HEK293 (cell line): ENCODE results near the gene LATS1.

Experiments used
- KLF10 ChIP-seq: fragments of 450-650 bp; IDR thresholded peaks from 2 replicates; pipeline ENCODE4 v1.5.1; 2018; ENCODE audit warnings: missing biosample characterization, mild to moderate bottlenecking, missing genetic modification characterization
- KLF8 ChIP-seq: fragments of 450-650 bp; formaldehyde crosslinking; IDR thresholded peaks from 2 replicates; pipeline ENCODE4 v1.5.1; 2016; ENCODE audit warnings: missing biosample characterization, missing genetic modification characterization
- PRDM1 ChIP-seq: fragments of 450-650 bp; formaldehyde crosslinking; IDR thresholded peaks from 2 replicates; pipeline ENCODE4; 2016; ENCODE audit warnings: missing biosample characterization, missing genetic modification characterization
- SP3 ChIP-seq: fragments of 450-650 bp; formaldehyde crosslinking; IDR thresholded peaks from 2 replicates; pipeline ENCODE4 v1.5.1; 2016; ENCODE audit warnings: missing biosample characterization, missing genetic modification characterization
- SP7 ChIP-seq: fragments of 450-650 bp; formaldehyde crosslinking; IDR thresholded peaks from 2 replicates; pipeline ENCODE4 v1.5.1; 2016; ENCODE audit warnings: missing biosample characterization, missing genetic modification characterization
- ZBTB20 ChIP-seq: fragments of 450-650 bp; formaldehyde crosslinking; IDR thresholded peaks from 2 replicates; pipeline ENCODE4 v1.5.1; 2016; ENCODE audit warnings: missing biosample characterization, missing genetic modification characterization
- ZBTB8A ChIP-seq: fragments of 450-650 bp; formaldehyde crosslinking; IDR thresholded peaks from 2 replicates; pipeline ENCODE4 v1.5.1; 2016; ENCODE audit warnings: missing biosample characterization, missing genetic modification characterization
- ZNF155 ChIP-seq: fragments of 450-650 bp; formaldehyde crosslinking; IDR thresholded peaks from 2 replicates; pipeline ENCODE4 v1.5.1; 2016; ENCODE audit warnings: missing biosample characterization, missing genetic modification characterization
- ZNF24 ChIP-seq: fragments of 450-650 bp; formaldehyde crosslinking; IDR thresholded peaks from 2 replicates; pipeline ENCODE4 v1.5.1; 2016; ENCODE audit warnings: missing biosample characterization, missing genetic modification characterization
- ZNF324 ChIP-seq: fragments of 450-650 bp; formaldehyde crosslinking; IDR thresholded peaks from 2 replicates; pipeline ENCODE4 v1.5.1; 2016; ENCODE audit warnings: missing biosample characterization, missing genetic modification characterization
- ZNF335 ChIP-seq: fragments of 450-650 bp; formaldehyde crosslinking; conservative IDR thresholded peaks from 2 replicates; pipeline ENCODE4 v1.5.1; 2016; ENCODE audit warnings: missing biosample characterization, missing genetic modification characterization
- ZNF560 ChIP-seq: fragments of 450-650 bp; formaldehyde crosslinking; IDR thresholded peaks from 2 replicates; pipeline ENCODE4 v1.5.1; 2017; ENCODE audit warnings: missing biosample characterization, missing genetic modification characterization, borderline replicate concordance
- ZNF561 ChIP-seq: fragments of 450-650 bp; IDR thresholded peaks from 2 replicates; pipeline ENCODE4 v1.5.1; 2018; ENCODE audit warnings: missing biosample characterization, missing genetic modification characterization, borderline replicate concordance
- ZNF624 ChIP-seq: fragments of 450-650 bp; formaldehyde crosslinking; IDR thresholded peaks from 2 replicates; pipeline ENCODE4 v1.5.1; 2017; ENCODE audit warnings: missing biosample characterization, missing genetic modification characterization
- ZNF654 ChIP-seq: fragments of 450-650 bp; formaldehyde crosslinking; IDR thresholded peaks from 2 replicates; pipeline ENCODE4 v1.5.1; 2016; ENCODE audit warnings: low read depth, missing biosample characterization, missing genetic modification characterization
- ZNF660 ChIP-seq: fragments of 450-650 bp; IDR thresholded peaks from 2 replicates; pipeline ENCODE4 v1.5.1; 2018; ENCODE audit warnings: missing biosample characterization, mild to moderate bottlenecking, missing genetic modification characterization
- TF ChIP-seq, protein P1 (sequence below): fragments of 450-650 bp; formaldehyde crosslinking; IDR thresholded peaks from 2 replicates; pipeline ENCODE4 v1.5.1; 2017; ENCODE audit warnings: missing biosample characterization, missing genetic modification characterization
- TF ChIP-seq, protein P2 (sequence below): fragments of 450-650 bp; formaldehyde crosslinking; IDR thresholded peaks from 2 replicates; pipeline ENCODE4 v1.5.1; 2016; ENCODE audit warnings: missing biosample characterization, missing genetic modification characterization
- TF ChIP-seq, protein P3 (sequence below): fragments of 450-650 bp; formaldehyde crosslinking; IDR thresholded peaks from 2 replicates; pipeline ENCODE4 v1.5.1; 2016; ENCODE audit warnings: missing biosample characterization, missing genetic modification characterization
- TF ChIP-seq, protein P4 (sequence below): fragments of 450-650 bp; formaldehyde crosslinking; IDR thresholded peaks from 2 replicates; pipeline ENCODE4 v1.5.1; 2016; ENCODE audit warnings: missing biosample characterization, missing genetic modification characterization, low read depth
- TF ChIP-seq, protein P5 (sequence below): fragments of 450-650 bp; formaldehyde crosslinking; optimal IDR thresholded peaks from 2 replicates; pipeline ENCODE3; 2016; ENCODE audit warnings: missing biosample characterization, mild to moderate bottlenecking, missing genetic modification characterization
- TF ChIP-seq, protein P6 (sequence below): fragments of 450-650 bp; formaldehyde crosslinking; IDR thresholded peaks from 2 replicates; pipeline ENCODE4 v1.5.1; 2016; ENCODE audit warnings: missing biosample characterization, missing genetic modification characterization
- TF ChIP-seq, protein P7 (sequence below): fragments of 450-650 bp; formaldehyde crosslinking; IDR thresholded peaks from 2 replicates; pipeline ENCODE4 v1.5.1; 2016; ENCODE audit warnings: missing biosample characterization, missing genetic modification characterization

The LATS1 gene

DNA sequence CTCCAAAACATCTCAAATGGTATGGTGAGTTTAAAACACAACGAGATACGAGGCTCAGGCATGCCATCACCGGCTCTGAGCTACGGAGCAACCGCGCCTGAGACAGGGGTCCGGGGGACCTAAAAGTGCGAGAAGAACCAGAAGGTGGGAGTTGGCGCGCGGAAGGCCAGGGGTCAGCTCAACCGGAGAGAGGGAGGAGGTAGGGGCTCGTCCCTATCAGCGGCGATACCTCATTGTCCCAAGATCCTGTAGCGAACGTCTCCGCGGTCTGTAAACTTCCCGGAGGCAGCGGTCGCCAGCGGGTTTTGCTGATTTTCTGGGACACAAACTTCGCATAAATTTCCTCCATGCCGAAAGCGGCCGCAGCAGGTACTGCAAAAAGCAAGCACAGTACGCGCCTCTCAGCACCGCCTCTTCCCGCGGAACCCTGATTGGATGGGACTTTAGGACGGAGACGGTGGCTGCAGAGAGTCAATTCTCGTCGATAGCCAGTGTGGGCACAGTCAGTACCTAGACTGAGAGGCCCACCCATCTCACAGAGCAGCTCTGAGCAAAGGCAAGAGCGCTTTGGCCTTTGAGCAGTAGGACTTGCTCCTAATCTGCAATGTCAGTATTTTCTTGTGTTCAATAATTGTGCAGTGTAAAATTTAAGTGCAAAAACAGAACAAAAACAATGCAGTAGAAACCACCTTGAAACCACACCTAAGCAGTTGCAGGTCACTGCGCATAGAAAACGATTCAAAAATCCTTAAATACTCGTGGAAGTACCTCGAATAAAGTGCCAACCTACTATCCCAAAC lies 28.4 kb upstream of the LATS1 start, which contains the start of gene NUP43 (continued):
- TF ChIP-seq ZBTB8A (peak; percentile 48; the same call in 1 of the 2 replicates), KLF8 (tag by site-specific recombination) (peak; percentile 51; the same call in 1 of the 2 replicates), ZNF561 (tag by site-specific recombination) (peak; percentile 75; the same call in 1 of the 2 replicates), ZNF624 (tag by site-specific recombination) (no peak), ZNF24 (tag by site-specific recombination) (0 out of 2 replicates have a peak, but pooled peaks have one; percentile 56), ZBTB20 (tag by site-specific recombination) (peak; percentile 32; the same call in 1 of the 2 replicates), ZNF335 (peak; percentile 89), PRDM1 (tag by site-specific recombination) (peak; percentile 3; the same call in 1 of the 2 replicates), SP3 (tag by site-specific recombination) (peak; percentile 79), ZNF155 (no peak), ZNF324 (0 out of 2 replicates have a peak, but pooled peaks have one; percentile 36), ZNF560 (no peak), ZNF654 (tag by site-specific recombination) (0 out of 2 replicates have a peak, but pooled peaks have one; percentile 11), KLF10 (tag by site-specific recombination) (peak; percentile 84), ZNF660 (tag by site-specific recombination) (peak; percentile 89; the same call in 1 of the 2 replicates), SP7 (tag by site-specific recombination) (peak; percentile 71; the same call in 1 of the 2 replicates)
- TF ChIP-seq, protein P1, sequence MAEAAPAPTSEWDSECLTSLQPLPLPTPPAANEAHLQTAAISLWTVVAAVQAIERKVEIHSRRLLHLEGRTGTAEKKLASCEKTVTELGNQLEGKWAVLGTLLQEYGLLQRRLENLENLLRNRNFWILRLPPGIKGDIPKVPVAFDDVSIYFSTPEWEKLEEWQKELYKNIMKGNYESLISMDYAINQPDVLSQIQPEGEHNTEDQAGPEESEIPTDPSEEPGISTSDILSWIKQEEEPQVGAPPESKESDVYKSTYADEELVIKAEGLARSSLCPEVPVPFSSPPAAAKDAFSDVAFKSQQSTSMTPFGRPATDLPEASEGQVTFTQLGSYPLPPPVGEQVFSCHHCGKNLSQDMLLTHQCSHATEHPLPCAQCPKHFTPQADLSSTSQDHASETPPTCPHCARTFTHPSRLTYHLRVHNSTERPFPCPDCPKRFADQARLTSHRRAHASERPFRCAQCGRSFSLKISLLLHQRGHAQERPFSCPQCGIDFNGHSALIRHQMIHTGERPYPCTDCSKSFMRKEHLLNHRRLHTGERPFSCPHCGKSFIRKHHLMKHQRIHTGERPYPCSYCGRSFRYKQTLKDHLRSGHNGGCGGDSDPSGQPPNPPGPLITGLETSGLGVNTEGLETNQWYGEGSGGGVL (tag by site-specific recombination) = no peak
- TF ChIP-seq, protein P2, sequence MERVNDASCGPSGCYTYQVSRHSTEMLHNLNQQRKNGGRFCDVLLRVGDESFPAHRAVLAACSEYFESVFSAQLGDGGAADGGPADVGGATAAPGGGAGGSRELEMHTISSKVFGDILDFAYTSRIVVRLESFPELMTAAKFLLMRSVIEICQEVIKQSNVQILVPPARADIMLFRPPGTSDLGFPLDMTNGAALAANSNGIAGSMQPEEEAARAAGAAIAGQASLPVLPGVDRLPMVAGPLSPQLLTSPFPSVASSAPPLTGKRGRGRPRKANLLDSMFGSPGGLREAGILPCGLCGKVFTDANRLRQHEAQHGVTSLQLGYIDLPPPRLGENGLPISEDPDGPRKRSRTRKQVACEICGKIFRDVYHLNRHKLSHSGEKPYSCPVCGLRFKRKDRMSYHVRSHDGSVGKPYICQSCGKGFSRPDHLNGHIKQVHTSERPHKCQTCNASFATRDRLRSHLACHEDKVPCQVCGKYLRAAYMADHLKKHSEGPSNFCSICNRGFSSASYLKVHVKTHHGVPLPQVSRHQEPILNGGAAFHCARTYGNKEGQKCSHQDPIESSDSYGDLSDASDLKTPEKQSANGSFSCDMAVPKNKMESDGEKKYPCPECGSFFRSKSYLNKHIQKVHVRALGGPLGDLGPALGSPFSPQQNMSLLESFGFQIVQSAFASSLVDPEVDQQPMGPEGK = peak; percentile 40; the same call in 1 of the 2 replicates
- TF ChIP-seq, protein P3, sequence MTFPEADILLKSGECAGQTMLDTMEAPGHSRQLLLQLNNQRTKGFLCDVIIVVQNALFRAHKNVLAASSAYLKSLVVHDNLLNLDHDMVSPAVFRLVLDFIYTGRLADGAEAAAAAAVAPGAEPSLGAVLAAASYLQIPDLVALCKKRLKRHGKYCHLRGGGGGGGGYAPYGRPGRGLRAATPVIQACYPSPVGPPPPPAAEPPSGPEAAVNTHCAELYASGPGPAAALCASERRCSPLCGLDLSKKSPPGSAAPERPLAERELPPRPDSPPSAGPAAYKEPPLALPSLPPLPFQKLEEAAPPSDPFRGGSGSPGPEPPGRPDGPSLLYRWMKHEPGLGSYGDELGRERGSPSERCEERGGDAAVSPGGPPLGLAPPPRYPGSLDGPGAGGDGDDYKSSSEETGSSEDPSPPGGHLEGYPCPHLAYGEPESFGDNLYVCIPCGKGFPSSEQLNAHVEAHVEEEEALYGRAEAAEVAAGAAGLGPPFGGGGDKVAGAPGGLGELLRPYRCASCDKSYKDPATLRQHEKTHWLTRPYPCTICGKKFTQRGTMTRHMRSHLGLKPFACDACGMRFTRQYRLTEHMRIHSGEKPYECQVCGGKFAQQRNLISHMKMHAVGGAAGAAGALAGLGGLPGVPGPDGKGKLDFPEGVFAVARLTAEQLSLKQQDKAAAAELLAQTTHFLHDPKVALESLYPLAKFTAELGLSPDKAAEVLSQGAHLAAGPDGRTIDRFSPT (tag by site-specific recombination) = peak; percentile 87
- TF ChIP-seq, protein P4, sequence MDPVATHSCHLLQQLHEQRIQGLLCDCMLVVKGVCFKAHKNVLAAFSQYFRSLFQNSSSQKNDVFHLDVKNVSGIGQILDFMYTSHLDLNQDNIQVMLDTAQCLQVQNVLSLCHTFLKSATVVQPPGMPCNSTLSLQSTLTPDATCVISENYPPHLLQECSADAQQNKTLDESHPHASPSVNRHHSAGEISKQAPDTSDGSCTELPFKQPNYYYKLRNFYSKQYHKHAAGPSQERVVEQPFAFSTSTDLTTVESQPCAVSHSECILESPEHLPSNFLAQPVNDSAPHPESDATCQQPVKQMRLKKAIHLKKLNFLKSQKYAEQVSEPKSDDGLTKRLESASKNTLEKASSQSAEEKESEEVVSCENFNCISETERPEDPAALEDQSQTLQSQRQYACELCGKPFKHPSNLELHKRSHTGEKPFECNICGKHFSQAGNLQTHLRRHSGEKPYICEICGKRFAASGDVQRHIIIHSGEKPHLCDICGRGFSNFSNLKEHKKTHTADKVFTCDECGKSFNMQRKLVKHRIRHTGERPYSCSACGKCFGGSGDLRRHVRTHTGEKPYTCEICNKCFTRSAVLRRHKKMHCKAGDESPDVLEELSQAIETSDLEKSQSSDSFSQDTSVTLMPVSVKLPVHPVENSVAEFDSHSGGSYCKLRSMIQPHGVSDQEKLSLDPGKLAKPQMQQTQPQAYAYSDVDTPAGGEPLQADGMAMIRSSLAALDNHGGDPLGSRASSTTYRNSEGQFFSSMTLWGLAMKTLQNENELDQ (tag by site-specific recombination) = no peak
- TF ChIP-seq, protein P5, sequence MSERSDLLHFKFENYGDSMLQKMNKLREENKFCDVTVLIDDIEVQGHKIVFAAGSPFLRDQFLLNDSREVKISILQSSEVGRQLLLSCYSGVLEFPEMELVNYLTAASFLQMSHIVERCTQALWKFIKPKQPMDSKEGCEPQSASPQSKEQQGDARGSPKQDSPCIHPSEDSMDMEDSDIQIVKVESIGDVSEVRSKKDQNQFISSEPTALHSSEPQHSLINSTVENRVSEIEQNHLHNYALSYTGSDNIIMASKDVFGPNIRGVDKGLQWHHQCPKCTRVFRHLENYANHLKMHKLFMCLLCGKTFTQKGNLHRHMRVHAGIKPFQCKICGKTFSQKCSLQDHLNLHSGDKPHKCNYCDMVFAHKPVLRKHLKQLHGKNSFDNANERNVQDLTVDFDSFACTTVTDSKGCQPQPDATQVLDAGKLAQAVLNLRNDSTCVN (tag by site-specific recombination) = peak; percentile 68
- TF ChIP-seq, protein P6, sequence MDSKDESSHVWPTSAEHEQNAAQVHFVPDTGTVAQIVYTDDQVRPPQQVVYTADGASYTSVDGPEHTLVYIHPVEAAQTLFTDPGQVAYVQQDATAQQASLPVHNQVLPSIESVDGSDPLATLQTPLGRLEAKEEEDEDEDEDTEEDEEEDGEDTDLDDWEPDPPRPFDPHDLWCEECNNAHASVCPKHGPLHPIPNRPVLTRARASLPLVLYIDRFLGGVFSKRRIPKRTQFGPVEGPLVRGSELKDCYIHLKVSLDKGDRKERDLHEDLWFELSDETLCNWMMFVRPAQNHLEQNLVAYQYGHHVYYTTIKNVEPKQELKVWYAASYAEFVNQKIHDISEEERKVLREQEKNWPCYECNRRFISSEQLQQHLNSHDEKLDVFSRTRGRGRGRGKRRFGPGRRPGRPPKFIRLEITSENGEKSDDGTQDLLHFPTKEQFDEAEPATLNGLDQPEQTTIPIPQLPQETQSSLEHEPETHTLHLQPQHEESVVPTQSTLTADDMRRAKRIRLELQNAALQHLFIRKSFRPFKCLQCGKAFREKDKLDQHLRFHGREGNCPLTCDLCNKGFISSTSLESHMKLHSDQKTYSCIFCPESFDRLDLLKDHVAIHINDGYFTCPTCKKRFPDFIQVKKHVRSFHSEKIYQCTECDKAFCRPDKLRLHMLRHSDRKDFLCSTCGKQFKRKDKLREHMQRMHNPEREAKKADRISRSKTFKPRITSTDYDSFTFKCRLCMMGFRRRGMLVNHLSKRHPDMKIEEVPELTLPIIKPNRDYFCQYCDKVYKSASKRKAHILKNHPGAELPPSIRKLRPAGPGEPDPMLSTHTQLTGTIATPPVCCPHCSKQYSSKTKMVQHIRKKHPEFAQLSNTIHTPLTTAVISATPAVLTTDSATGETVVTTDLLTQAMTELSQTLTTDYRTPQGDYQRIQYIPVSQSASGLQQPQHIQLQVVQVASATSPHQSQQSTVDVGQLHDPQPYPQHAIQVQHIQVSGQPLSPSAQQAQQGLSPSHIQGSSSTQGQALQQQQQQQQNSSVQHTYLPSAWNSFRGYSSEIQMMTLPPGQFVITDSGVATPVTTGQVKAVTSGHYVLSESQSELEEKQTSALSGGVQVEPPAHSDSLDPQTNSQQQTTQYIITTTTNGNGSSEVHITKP (tag by site-specific recombination) = peak; percentile 58; the same call in 1 of the 2 replicates
- TF ChIP-seq, protein P7, sequence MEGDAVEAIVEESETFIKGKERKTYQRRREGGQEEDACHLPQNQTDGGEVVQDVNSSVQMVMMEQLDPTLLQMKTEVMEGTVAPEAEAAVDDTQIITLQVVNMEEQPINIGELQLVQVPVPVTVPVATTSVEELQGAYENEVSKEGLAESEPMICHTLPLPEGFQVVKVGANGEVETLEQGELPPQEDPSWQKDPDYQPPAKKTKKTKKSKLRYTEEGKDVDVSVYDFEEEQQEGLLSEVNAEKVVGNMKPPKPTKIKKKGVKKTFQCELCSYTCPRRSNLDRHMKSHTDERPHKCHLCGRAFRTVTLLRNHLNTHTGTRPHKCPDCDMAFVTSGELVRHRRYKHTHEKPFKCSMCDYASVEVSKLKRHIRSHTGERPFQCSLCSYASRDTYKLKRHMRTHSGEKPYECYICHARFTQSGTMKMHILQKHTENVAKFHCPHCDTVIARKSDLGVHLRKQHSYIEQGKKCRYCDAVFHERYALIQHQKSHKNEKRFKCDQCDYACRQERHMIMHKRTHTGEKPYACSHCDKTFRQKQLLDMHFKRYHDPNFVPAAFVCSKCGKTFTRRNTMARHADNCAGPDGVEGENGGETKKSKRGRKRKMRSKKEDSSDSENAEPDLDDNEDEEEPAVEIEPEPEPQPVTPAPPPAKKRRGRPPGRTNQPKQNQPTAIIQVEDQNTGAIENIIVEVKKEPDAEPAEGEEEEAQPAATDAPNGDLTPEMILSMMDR (tag by site-specific recombination) = peak; percentile 85
